Stimulated activated naive CD8-positive, alpha-beta T cell treated with anti-CD3 and anti-CD28 coated beads, Interleukin-15, Interleukin-2, amounts not matched to agents 100 ng/mL and 50 ng/mL, for 24 hours (primary cell): Measurements from ENCODE around the gene BRIP1.

Experiments used
- H3K27ac Mint-ChIP-seq: one replicate; pipeline ENCODE4 v1.8.0; 2021; ENCODE audit warnings: mild to moderate bottlenecking, mixed read lengths
- H3K27me3 Mint-ChIP-seq: one replicate; pipeline ENCODE4 v1.8.0; 2021; ENCODE audit warnings: mixed read lengths
- H3K36me3 Mint-ChIP-seq: one replicate; pipeline ENCODE4 v1.8.0; 2021; ENCODE audit warnings: low read depth, mixed read lengths
- H3K4me1 Mint-ChIP-seq: one replicate; pipeline ENCODE4 v1.8.0; 2021; ENCODE audit warnings: low read depth, mixed read lengths
- H3K4me3 Mint-ChIP-seq: one replicate; pipeline ENCODE4 v1.8.0; 2021; ENCODE audit warnings: mild to moderate bottlenecking, mixed read lengths
- H3K9me3 Mint-ChIP-seq: one replicate; pipeline ENCODE4 v1.8.0; 2021; ENCODE audit warnings: mixed read lengths

BRIP1 gene

GRCh38 chr17:61846761-61847375 is 16.5 kb downstream of the BRIP1 start:
- H3K4me1 Mint-ChIP-seq: no peaks in the 10 kb centered on the region

DNA sequence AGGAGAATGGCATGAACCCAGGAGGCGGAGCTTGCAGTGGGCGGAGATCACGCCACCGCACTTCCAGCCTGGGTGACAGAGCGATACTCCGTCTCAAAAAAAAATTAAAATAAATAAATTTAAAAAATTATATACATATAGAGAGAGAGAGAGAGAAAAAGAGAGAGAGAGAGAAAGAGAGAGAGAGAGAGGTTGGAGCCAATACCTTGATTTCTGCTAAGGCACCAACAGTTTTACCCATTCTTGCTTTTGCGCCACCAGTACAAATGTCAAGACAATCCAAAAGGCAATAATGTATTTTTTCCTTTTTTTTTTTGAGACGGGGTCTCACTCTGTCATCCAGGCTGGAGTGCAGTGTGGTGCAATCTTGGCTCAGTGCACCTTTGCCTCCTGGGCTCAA is 17.2 kb downstream of the BRIP1 start:
- H3K4me3 Mint-ChIP-seq: no peak overlapping the region

More at GRCh38 chr17:61846761-61847375, 16.5 kb downstream of the BRIP1 start:
- Mint-ChIP-seq H3K36me3 (peaks cover 46% of the 10 kb centered on the region), H3K4me3 (no peak overlapping the region), H3K27me3 (no peaks in the 10 kb centered on the region), H3K27ac (no peak overlapping the region), H3K9me3 (no peaks in the 10 kb centered on the region)

DNA sequence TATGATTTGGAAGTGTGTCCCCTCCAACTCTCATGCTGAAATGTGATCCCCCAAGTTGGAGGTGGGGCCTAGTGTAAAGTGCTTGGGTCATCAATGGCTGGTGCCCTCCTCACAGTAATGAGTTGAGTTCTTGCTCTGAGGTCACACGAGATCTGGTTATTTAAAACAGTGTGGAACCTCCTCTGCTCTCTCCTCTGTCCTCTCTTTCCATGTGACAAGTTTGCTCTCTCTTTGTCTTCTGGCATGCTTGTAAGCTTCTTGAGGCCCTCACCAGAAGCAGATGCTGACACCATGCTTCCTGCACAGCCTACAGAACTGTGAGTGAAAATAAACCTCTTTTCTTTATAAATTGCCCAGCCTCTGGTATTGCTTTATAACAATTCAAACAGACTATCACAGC is 19.9 kb downstream of the BRIP1 start:
- Mint-ChIP-seq H3K4me1 (no peaks in the 10 kb centered on the region), H3K4me3 (no peak overlapping the region), H3K27me3 (no peaks in the 10 kb centered on the region), H3K9me3 (no peaks in the 10 kb centered on the region), H3K27ac (no peak overlapping the region), H3K36me3 (peaks cover 50% of the 10 kb centered on the region)

More for the DNA sequence above, 17.2 kb downstream of the BRIP1 start:
- Mint-ChIP-seq H3K27me3 (no peaks in the 10 kb centered on the region), H3K4me1 (no peaks in the 10 kb centered on the region), H3K9me3 (no peaks in the 10 kb centered on the region), H3K36me3 (peaks cover 50% of the 10 kb centered on the region), H3K27ac (no peak overlapping the region)

GRCh38 chr17:61842899-61843298 is 20.4 kb downstream of the BRIP1 start:
- Mint-ChIP-seq H3K9me3 (no peaks in the 10 kb centered on the region), H3K36me3 (peaks cover 50% of the 10 kb centered on the region), H3K27ac (no peak overlapping the region), H3K4me3 (no peak overlapping the region), H3K27me3 (no peaks in the 10 kb centered on the region), H3K4me1 (no peaks in the 10 kb centered on the region)

- Mint-ChIP-seq H3K27ac (no peak overlapping the region), H3K36me3 (peaks cover 26% of the 10 kb centered on the region), H3K4me1 (no peaks in the 10 kb centered on the region), H3K9me3 (no peaks in the 10 kb centered on the region), H3K27me3 (no peaks in the 10 kb centered on the region), H3K4me3 (no peak overlapping the region)
These were observed 24.0 kb downstream of the BRIP1 start for GRCh38 chr17:61839300-61839786.

DNA sequence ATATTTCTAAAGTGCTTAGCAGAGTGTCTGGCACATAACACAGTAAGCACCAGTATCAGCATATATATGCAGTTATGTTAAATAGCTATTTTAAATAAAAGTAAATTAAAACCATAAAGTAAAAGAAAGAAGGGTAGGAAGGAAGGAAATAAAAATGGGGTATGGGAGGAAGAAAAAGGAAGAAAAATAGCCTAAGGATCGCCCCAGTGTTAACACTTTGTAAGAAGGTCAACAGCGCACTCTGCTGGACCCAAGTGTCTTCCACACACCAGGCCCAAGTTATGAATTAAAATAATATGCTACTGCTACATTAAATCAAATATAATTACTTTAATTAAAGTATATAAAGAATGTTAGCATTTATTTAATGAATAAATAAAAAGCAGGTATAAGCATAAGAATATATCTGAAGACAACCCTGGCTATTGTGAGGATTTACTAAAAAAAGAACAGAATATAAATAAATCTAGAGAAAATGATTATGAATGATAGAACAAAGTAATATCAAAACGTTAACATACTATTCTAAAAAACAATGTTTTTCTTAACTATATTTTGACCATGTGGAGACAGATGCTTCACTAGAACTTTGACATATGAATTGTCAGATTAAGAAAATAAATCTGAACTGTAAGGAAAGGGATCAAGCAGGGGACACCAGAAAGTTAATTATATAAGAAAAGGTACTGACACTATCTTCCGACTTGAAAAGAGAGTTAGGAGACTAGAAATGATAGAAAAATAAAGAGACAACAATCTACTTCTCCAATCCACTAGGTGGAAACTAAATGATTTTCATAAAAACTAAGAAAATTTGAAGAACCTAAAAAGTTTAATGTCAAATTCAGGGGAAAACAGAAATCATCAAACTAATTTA is 25.9 kb downstream of the BRIP1 start:
- H3K36me3 Mint-ChIP-seq: peaks cover 15% of the 10 kb centered on the region
- no peaks in the 10 kb centered on the region for H3K27me3 Mint-ChIP-seq
- no peaks in the 10 kb centered on the region for H3K4me1 Mint-ChIP-seq
- H3K9me3 Mint-ChIP-seq: no peaks in the 10 kb centered on the region
- H3K27ac Mint-ChIP-seq: no peak overlapping the region
- no peak overlapping the region for H3K4me3 Mint-ChIP-seq

- no peak overlapping the region for H3K27ac Mint-ChIP-seq
- no peaks in the 10 kb centered on the region for H3K4me1 Mint-ChIP-seq
- no peak overlapping the region for H3K4me3 Mint-ChIP-seq
- H3K27me3 Mint-ChIP-seq: no peaks in the 10 kb centered on the region
- peaks cover 10% of the 10 kb centered on the region for H3K36me3 Mint-ChIP-seq
- no peaks in the 10 kb centered on the region for H3K9me3 Mint-ChIP-seq
These were observed 26.8 kb downstream of the BRIP1 start for GRCh38 chr17:61836266-61837174.

GRCh38 chr17:61835606-61836005 is 27.7 kb downstream of the BRIP1 start:
- no peak overlapping the region for H3K4me3 Mint-ChIP-seq
- H3K9me3 Mint-ChIP-seq: no peaks in the 10 kb centered on the region
- H3K36me3 Mint-ChIP-seq: peaks cover 4% of the 10 kb centered on the region
- no peaks in the 10 kb centered on the region for H3K4me1 Mint-ChIP-seq
- H3K27me3 Mint-ChIP-seq: no peaks in the 10 kb centered on the region
- H3K27ac Mint-ChIP-seq: no peak overlapping the region

GRCh38 chr17:61834610-61835009 is 28.7 kb downstream of the BRIP1 start:
- Mint-ChIP-seq H3K27me3 (no peaks in the 10 kb centered on the region), H3K27ac (no peak overlapping the region), H3K9me3 (no peaks in the 10 kb centered on the region), H3K4me3 (no peak overlapping the region), H3K4me1 (no peaks in the 10 kb centered on the region), H3K36me3 (peaks cover 4% of the 10 kb centered on the region)

DNA sequence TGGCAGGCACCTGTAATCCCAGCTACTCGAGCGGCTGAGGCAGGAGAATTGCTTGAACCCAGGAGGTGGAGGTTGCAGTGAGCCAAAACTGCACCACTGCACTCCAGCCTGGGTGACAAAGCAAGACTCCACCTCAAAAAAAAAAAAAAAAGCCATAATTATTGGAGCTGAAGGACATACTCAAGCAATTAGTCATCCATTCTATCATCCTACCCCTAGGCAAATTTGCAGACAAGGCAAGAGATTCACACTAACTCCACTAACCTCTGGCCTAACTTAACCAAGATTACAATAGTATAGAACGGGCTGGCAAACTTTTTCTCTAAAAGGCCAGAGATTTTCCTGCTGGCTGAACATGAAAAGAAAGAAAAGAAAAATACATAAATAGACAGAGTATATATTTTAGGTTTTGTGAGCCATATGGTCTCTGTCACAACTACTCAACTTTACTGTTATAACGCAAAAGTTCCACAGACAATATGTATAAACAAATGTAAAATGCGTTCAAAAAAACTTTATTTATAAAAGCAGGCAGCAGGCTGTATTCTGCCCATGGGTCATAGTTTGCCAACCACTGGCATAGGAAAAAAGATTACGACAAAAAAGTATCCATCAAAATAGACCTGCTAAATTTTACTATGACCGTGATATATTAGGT is 29.7 kb downstream of the BRIP1 start:
- Mint-ChIP-seq H3K4me3 (no peak overlapping the region), H3K36me3 (no peaks in the 10 kb centered on the region), H3K27ac (no peak overlapping the region), H3K27me3 (no peaks in the 10 kb centered on the region), H3K4me1 (no peaks in the 10 kb centered on the region), H3K9me3 (no peaks in the 10 kb centered on the region)

GRCh38 chr17:61832463-61832862 is 30.9 kb downstream of the BRIP1 start:
- H3K4me1 Mint-ChIP-seq: no peaks in the 10 kb centered on the region
- no peaks in the 10 kb centered on the region for H3K27me3 Mint-ChIP-seq
- H3K36me3 Mint-ChIP-seq: peaks cover 8% of the 10 kb centered on the region
- peaks cover 4% of the 10 kb centered on the region for H3K9me3 Mint-ChIP-seq
- no peak overlapping the region for H3K27ac Mint-ChIP-seq
- H3K4me3 Mint-ChIP-seq: no peak overlapping the region

DNA sequence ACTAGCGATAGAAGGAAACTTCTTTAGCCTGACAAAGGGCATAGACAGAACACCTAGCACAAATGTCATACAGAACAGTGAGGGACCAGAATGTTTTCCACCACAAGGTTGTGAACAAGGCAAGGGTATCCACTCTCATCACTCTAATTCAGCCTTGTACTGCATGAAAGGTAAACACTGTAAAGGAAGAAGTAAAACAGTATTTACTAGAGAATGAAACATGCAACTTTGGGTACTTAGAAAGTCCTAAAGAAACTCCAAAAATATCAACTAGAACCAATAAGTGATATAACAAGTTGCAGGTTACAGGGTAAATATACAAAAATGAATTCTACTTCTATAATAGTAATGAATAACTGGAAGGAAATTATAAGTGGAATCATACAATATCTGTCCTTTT is 32.2 kb downstream of the BRIP1 start:
- Mint-ChIP-seq H3K9me3 (peaks cover 8% of the 10 kb centered on the region), H3K4me3 (no peak overlapping the region), H3K27ac (no peak overlapping the region)

GRCh38 chr17:61828694-61829093 is 34.6 kb downstream of the BRIP1 start:
- Mint-ChIP-seq H3K9me3 (peaks cover 8% of the 10 kb centered on the region), H3K27me3 (no peaks in the 10 kb centered on the region), H3K27ac (no peak overlapping the region), H3K4me1 (no peaks in the 10 kb centered on the region), H3K4me3 (no peak overlapping the region), H3K36me3 (peaks cover 25% of the 10 kb centered on the region)

More for the DNA sequence above, 32.2 kb downstream of the BRIP1 start:
- H3K27me3 Mint-ChIP-seq: no peaks in the 10 kb centered on the region
- peaks cover 18% of the 10 kb centered on the region for H3K36me3 Mint-ChIP-seq
- no peaks in the 10 kb centered on the region for H3K4me1 Mint-ChIP-seq

GRCh38 chr17:61827649-61828395 is 35.5 kb downstream of the BRIP1 start:
- H3K4me3 Mint-ChIP-seq: no peak overlapping the region
- H3K27me3 Mint-ChIP-seq: no peaks in the 10 kb centered on the region
- no peak overlapping the region for H3K27ac Mint-ChIP-seq
- peaks cover 8% of the 10 kb centered on the region for H3K9me3 Mint-ChIP-seq
- peaks cover 29% of the 10 kb centered on the region for H3K36me3 Mint-ChIP-seq
- no peaks in the 10 kb centered on the region for H3K4me1 Mint-ChIP-seq
